IMR-90 (cell line): Measurements from ENCODE around the gene MZB1.

Experiments
- CTCF ChIP-seq: conservative IDR thresholded peaks from 2 replicates; pipeline ENCODE4 v1.5.1; 2012; ENCODE audit warnings: mild to moderate bottlenecking, low read depth, low read length, improper control_type of control experiment
- POLR2A ChIP-seq: IDR thresholded peaks from 2 replicates; pipeline ENCODE4 v1.6.1; 2012; ENCODE audit warnings: mild to moderate bottlenecking, low read depth, low read length

GRCh38 chr5:139395844-139396640, 6.3 kb upstream of the MZB1 start:
- TF ChIP-seq POLR2A (no peak), CTCF (no peak)
